Posterior vena cava (tissue), 2 donors: ENCODE data around the gene SLC6A8. TPM values are rescaled to one million over a fixed set of nuclear protein-coding genes. Genes with fewer than 3 reads are reported as not detected.
A peak's percentile ranks its signal among the peaks of the same experiment; 100 is the strongest.
"Not testable (repeated sequence)": the region's sequence is repeated elsewhere in the genome, so short reads cannot be mapped to it uniquely, and the experiment has no call there.

ENCODE experiments used
- DNase-seq: peaks from one replicate; pipeline ENCODE4 v3.0.0-alpha.2; 2020; ENCODE audit warnings: low spot score
- intact Hi-C, 2 donors: fragments of 100-400 bp; cut with DNase I; formaldehyde crosslinking; loops; one replicate each; pipeline versions ENCODE4 v1.14.1 to v1.14.2; 2022 to 2023
- total RNA-seq, 2 donors: library from RNA; stranded (reverse); fragmentation: NEBNext Ultra II Directional; extraction: Animal tissue kit (Norgen Biotek cat#: 25700); gene quantifications; one replicate each; pipeline ENCODE4 v1.2.1, GENCODE V29; 2021
- donor health status: DM: yes; HTN: yes; CAD: no.
- donor health status: DM: yes; HTN: yes; CAD: no.

The SLC6A8 gene
- total RNA-seq, 2 donors from 2014 or later = 33.5 to 42.3 TPM

DNA sequence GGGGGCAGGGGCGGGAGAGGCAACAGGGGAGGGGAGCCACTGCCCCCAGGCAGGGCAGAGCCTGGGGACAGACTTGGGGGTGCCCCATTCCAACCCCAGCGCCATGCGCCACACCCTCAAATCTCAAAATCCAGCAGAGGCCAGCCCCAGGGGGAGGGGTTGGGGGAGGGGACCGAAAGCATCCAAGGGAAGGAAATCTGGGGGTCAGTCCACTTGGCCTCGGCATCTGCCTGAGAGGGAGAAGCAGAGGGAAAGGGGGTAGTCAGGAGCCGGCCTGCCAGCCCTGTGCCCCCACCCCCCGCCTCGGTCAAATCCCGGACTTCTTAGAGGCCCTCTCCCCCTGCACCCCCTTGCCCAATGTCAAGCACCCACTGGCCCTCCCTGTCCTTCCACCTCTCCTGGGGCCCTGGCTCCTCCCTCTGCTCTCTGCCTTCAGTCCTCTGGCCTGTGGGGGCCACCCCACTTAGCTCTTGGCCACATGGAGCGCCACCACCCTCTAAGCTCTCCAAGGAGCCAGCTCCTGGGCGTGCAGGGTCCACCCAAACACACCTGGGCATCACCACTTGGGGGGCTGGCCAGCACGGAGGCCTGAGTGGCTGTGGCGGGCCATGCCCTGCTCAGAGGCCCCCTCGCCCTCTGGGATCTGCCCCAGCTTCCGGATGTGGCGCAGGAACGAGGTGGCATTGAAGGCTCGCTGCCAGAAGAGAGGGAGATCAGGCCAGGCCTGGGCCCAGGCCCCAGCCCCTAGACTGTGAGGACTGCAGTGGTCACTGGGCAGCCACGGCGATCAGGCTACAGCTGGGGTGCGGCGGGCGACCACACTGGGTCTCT is 17.6 kb upstream of the SLC6A8 start:
- intact Hi-C loops = loop anchor here (5.0 to 10.0 kb wide), 2 partner anchors 115 to 1417 kb away; no protein-coding TSS in a partner anchor
- DNase-seq = no peak

- intact Hi-C loops = no loop called here
- DNase-seq = peak; percentile 75
Measured at GRCh38 chrX:153670748-153671588, 16.8 kb upstream of the SLC6A8 start.

- intact Hi-C loops = no loop called here
- peak; percentile 73 for DNase-seq
Measured at GRCh38 chrX:153671589-153672530, 15.9 kb upstream of the SLC6A8 start.

DNA sequence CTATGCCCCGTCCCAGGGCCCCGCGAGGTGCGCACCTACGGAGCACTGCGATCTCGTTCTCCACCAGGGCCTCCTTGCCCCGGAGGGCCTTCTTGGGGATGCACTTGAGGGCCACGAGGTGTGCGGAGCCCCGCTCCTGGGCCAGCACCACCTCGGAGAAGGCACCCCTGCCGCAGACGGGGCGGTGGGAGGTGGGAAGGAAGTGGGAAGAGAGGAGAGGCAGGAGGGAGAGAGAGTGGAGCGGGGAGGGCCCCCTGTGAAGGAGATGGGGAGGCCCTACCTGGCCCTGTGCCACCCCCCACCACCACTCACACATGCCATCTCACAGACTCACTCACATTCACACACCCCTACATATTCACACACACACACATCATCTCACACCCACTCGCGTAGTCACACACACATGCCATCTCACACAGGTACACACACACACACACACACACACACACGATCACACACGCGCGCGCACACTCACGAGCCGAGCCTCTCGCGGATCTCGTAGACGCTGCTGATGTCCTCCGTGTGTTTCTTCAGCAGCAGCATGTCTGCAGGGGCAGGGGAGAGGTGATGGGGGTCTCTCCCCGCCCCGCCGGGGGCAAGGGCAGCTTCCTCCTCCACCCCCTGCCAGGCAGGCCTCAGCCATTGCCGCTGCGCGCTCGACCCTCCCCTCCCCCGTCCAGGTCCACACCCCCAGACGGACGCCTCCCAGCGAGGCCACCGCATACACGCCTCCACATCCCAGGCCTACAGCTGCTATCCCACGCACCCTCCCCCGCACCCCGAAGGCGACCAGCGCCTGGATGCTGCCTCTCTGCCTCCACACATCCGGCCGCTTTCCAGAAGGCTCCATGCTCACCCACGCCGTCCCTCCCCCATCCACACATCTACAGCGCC is 14.9 kb upstream of the SLC6A8 start:
- peak; percentile 75 for DNase-seq
- intact Hi-C loops = no loop called here

- intact Hi-C loops = no loop called here
- DNase-seq = no peak
Measured at GRCh38 chrX:153673428-153674218, 14.1 kb upstream of the SLC6A8 start, which contains the start of gene PNCK. PNCK (minus strand) TSS chrX:153673813; CDS start chrX:153673076, 737 bp downstream.

- intact Hi-C loops = no loop called here
- no peak for DNase-seq
Measured at GRCh38 chrX:153674219-153674851, 13.4 kb upstream of the SLC6A8 start.

- intact Hi-C loops = no loop called here
- DNase-seq = peak; percentile 62
Measured at GRCh38 chrX:153681175-153681574, 6.6 kb upstream of the SLC6A8 start.

DNA sequence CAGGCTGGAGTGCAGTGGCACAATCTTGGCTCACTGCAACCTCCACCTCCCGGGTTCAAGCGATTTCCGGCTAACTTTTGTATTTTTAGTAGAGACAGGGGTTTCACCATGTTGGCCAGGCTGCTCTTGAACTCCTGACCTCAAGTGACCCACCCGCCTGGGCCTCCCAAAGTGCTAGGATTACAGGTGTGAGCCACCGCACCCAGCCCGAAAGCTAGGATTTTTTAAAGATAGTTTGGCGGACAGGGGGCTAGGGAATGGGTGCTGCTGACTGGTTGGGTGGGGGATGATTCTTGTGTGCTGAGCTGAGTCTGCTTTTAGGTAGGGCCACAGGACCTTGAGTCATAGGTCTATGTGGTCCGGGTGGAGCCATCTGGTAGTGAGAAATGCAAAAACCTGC is 4.2 kb upstream of the SLC6A8 start:
- DNase-seq, intact Hi-C loops: not testable (repeated sequence)

- intact Hi-C loops = no loop called here
- peak; percentile 75 for DNase-seq
Measured at GRCh38 chrX:153684467-153685155, 3.1 kb upstream of the SLC6A8 start.

- peak; percentile 60 for DNase-seq
- intact Hi-C loops = no loop called here
Measured at GRCh38 chrX:153685156-153685536, 2.6 kb upstream of the SLC6A8 start.

DNA sequence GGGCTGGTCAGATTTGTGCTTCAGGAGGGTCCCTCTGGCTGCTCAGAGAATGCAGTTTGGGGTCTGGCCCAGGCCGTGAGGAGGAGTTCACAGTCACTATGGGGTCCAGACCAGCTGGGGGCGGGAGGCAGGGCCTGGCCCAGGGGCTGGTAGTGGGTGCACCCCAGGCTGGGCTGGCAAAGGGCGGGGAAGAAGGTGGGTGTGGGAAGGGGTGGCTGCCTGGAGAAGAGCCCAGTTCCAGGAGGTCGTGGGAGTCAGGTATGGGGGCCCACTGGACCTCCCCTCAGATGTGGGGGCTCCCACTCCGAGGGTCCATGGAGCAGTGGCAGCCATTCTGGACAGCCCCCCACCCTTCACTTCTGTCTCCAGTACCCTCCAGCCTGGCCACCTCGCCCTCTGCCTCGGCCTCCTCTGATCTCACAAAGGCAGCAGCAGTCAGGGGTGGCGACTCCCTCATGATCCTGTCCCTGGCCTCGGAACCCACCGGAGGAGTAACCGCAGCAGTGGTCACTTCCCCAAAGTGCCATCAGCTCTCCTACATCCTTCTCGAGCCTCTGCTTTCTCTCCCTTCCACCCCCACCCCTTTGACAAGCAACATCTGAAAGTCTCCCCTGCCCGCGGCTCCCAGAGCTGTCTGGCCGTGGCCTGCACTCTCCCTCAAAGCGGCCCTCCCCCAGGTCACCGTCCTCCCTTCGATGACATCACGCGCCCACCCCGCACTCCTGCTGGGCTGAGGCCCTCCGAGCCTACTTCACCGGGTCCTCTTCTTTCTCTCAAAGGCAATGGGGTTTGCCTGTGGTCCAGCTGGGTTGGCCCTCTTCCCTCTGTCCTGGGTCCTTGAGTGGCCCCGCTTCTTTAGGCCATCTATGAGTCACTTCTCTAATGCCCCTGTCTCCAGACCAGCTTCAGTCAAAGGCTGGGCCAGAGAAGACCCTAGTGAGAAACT is 1.7 kb upstream of the SLC6A8 start:
- intact Hi-C loops = no loop called here
- peak; percentile 79 for DNase-seq

DNA sequence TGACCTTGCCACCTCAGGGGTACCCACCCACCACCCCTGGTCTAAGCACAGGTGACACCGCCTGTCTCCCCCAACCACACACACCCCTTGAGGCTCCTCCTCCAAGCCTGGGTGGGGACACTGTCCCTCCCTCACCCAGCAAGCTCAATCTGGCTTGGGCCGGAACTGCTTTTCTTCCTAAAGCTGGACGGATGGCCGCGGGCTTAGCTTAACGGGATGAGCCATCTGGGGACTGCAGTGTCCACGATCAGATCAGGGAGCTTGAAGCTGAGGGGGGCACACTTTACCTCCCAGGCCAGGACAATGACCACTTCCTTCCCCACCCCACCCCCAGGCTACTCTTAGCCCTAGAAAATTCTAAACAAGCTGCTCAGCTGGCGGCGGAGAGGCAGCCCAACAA is 1.0 kb upstream of the SLC6A8 start:
- no peak for DNase-seq
- intact Hi-C loops = no loop called here

DNA sequence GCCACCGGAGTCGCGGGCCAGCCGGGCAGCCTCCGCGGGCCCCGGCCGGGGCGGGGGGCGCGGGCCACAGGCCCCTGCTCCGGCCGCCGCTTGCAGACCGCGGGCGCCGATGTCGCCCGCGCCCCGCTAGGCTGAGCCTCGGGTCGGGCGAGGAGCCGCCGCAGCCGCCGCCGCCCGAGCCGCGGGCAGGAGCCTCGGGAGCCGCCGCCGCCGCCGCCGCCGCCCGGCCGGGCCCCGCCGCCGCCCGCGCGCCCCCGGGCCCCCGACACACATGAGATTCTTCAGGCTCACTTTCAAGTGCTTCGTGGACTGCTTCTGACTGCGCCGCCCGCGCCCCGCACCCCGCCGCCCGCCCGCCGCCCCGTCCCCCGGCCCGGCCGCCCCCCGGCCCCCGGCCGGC is 345 bp downstream of the SLC6A8 start:
- intact Hi-C loops = no loop called here
- DNase-seq = no peak

DNA sequence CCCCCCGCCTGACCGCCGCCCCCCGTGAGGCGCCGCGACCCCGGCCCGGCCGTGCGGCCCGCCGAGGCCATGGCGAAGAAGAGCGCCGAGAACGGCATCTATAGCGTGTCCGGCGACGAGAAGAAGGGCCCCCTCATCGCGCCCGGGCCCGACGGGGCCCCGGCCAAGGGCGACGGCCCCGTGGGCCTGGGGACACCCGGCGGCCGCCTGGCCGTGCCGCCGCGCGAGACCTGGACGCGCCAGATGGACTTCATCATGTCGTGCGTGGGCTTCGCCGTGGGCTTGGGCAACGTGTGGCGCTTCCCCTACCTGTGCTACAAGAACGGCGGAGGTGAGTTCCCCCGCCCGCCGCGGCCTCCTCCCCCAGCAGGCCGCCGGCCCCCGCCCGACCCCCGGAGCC is 780 bp downstream of the SLC6A8 start:
- intact Hi-C loops = no loop called here
- no peak for DNase-seq

DNA sequence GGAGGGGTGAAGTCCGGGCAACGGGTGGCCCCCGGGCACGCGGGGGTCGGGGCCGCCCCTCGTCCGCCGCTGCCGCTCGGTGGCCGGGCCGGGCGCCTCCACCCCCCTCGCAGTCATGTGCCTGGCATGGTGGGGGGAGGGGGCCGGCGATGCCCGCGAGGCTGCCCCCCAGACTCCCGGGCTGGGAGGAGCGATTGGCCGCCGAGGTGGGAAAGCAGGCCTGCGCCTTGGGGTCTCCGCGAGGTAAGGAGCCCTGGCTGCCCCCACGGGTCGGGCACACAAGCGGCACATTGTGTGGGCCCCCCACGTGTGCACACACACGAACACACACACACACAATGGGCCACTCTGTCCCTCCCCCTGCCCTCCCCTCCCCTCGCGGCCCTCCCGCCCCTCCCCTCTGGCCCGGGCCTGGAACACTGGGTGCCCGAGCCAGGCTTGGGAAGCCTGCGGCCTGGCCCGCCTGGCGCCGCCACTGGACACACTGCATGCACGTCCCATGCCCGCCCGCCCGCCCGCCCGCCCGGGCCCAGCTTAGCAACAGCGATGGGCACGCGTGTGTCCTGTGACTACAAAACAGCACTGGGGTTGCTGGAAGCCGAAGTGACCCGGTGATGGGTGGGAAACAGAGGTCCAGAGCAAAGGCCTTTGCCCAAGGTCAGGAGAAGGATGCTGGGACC is 1.3 kb downstream of the SLC6A8 start:
- no peak for DNase-seq
- intact Hi-C loops = no loop called here
